HepG2 (cell line): Measurements from ENCODE around the gene ELMO2. TPM values are rescaled to one million over a fixed set of nuclear protein-coding genes. Genes with fewer than 3 reads are reported as not detected.

Experiments
- ATAC-seq: fragments of 200-7000 bp; cut with Tn5 transposase; 3 replicates; pipeline ENCODE4 v1.9.1; 2020; ENCODE audit warnings: mild to moderate bottlenecking, moderate library complexity
- BruUV-seq: library from RNA; stranded (reverse); fragments of 400-500 nt; replicated peaks from 2 replicates; lab custom pipeline; 2021; lab: Mats Ljungman, UMichigan
- CTCF ChIA-PET: fragments of 300-600 bp; formaldehyde crosslinking; extraction: SDS; loops from one replicate; lab custom pipeline; 2021; ENCODE audit warnings: low total read pairs, inconsistent platforms, low intra/inter-chr PET ratio; lab: Yijun Ruan, JAX
- POLR2A ChIA-PET: fragments of 350-600 bp; sonication (Branson Sonifier 250); formaldehyde crosslinking; loops from one replicate; lab custom pipeline; 2020; ENCODE audit warnings: antibody characterized with exemption, inconsistent platforms; lab: Yijun Ruan, JAX
- DNase-seq: peaks from one replicate; pipeline ENCODE4 v3.0.0-alpha.2; 2015; ENCODE audit warnings: low spot score
- FAIRE-seq: peaks from 3 replicates; lab custom pipeline; 2011; peaks lifted over from hg19 to GRCh38; lab: Jason Lieb, UNC
- H2AFZ ChIP-seq: one replicate; pipeline ENCODE4 v1.6.1; 2011; ENCODE audit warnings: low read length, inconsistent platforms
- H3K27ac ChIP-seq: fragments of 300-600 bp; 3 replicates; pipeline ENCODE4 v1.8.0; 2011; ENCODE audit warnings: mixed run types, mild to moderate bottlenecking, mixed read lengths, low read length, inconsistent platforms; ENCODE audit not compliant: insufficient read depth; ENCODE audit errors: extremely low read length
- H3K27me3 ChIP-seq, 2 experiments: fragments of 200-600 bp in 1 of 2; 2 replicates in 1 of 2; 3 replicates in 1 of 2; pipeline versions ENCODE4 v1.6.0 to v1.8.0; 2011; ENCODE audit warnings: low read length in 2 of 2, mild to moderate bottlenecking in 2 of 2, moderate library complexity in 2 of 2, inconsistent platforms in 1 of 2; ENCODE audit not compliant: insufficient read depth in 2 of 2, control insufficient read depth in 1 of 2
- H3K36me3 ChIP-seq, 2 experiments: fragments of 200-600 bp in 1 of 2; replicated peaks in 1 of 2; 2 replicates in 1 of 2; 3 replicates in 1 of 2; pipeline versions ENCODE4 v1.5.1 to v1.8.0; 2011; ENCODE audit warnings: low read length in 2 of 2, inconsistent platforms in 1 of 2; ENCODE audit not compliant: insufficient read depth in 2 of 2, control insufficient read depth in 1 of 2
- H3K4me1 ChIP-seq: 2 replicates; pipeline ENCODE4 v1.5.1; 2012; ENCODE audit warnings: low read length, inconsistent platforms; ENCODE audit not compliant: insufficient read depth
- H3K4me2 ChIP-seq: 2 replicates; pipeline ENCODE4 v1.6.0; 2011; ENCODE audit warnings: low read depth, low read length, inconsistent platforms
- H3K4me3 ChIP-seq, 3 experiments: fragments of 200-600 bp in 1 of 3; sonication (generic), shearing (Covaris generic) in 1 of 3; replicated peaks in 1 of 3; 2 replicates each; pipeline ENCODE4 v1.5.1; 2011 to 2016; ENCODE audit warnings: low read length in 3 of 3, inconsistent platforms in 2 of 3, low read depth in 2 of 3, mild to moderate bottlenecking in 2 of 3, control low read depth in 1 of 3, mixed read lengths in 1 of 3; ENCODE audit not compliant: insufficient read depth in 1 of 3
- H3K79me2 ChIP-seq: one replicate; pipeline ENCODE4 v1.6.1; 2011; ENCODE audit warnings: low read length, inconsistent platforms; ENCODE audit not compliant: insufficient read depth
- H3K9ac ChIP-seq: 2 replicates; pipeline ENCODE4 v1.6.0; 2011; ENCODE audit warnings: mild to moderate bottlenecking, low read depth, low read length, inconsistent platforms; ENCODE audit not compliant: insufficient read depth
- H3K9me3 ChIP-seq: 2 replicates; pipeline ENCODE4 v1.5.1; 2012; ENCODE audit warnings: mild to moderate bottlenecking, low read length
- H4K20me1 ChIP-seq: 2 replicates; pipeline ENCODE4 v1.6.0; 2011; ENCODE audit warnings: inconsistent platforms, mild to moderate bottlenecking, low read length, moderate library complexity; ENCODE audit not compliant: insufficient read depth
- ARNTL ChIP-seq: sonication (generic); formaldehyde crosslinking; IDR thresholded peaks from 2 replicates; pipeline ENCODE4 v1.4.0; 2020; ENCODE audit warnings: mild to moderate bottlenecking, missing genetic modification reagents
- EP300 ChIP-seq, 3 experiments: sonication (generic) in 1 of 3; formaldehyde crosslinking in 1 of 3; IDR thresholded peaks; 2 replicates each; pipeline versions ENCODE4 v1.5.1 to v1.6.1; 2011 to 2020; ENCODE audit warnings: low read depth in 2 of 3, low read length in 2 of 3, borderline replicate concordance in 1 of 3, improper control_type of control experiment in 1 of 3, mild to moderate bottlenecking in 1 of 3, missing genetic modification reagents in 1 of 3, moderate library complexity in 1 of 3
- ESRRA ChIP-seq: sonication (generic); formaldehyde crosslinking; IDR thresholded peaks from 2 replicates; pipeline ENCODE4 v1.5.1; 2020; ENCODE audit warnings: mild to moderate bottlenecking, low read depth, missing genetic modification reagents
- FIP1L1 ChIP-seq: fragments of 200-400 bp; formaldehyde crosslinking; IDR thresholded peaks from 2 replicates; pipeline ENCODE4 v1.6.1; 2018; ENCODE audit warnings: low read depth, mild to moderate bottlenecking, low read length, moderate library complexity, borderline replicate concordance; ENCODE audit not compliant: insufficient read depth
- KLF11 ChIP-seq: IDR thresholded peaks from 2 replicates; pipeline ENCODE4 v1.6.1; 2016; ENCODE audit warnings: missing compliant biosample characterization
- ZNF30 ChIP-seq: sonication (generic); formaldehyde crosslinking; IDR thresholded peaks from 2 replicates; pipeline ENCODE4 v1.5.0; 2020; ENCODE audit warnings: mild to moderate bottlenecking, missing genetic modification reagents
- ZNF543 ChIP-seq: sonication (generic); formaldehyde crosslinking; IDR thresholded peaks from 2 replicates; pipeline ENCODE4 v1.4.0; 2020; ENCODE audit warnings: mild to moderate bottlenecking, missing genetic modification reagents
- ZNF563 ChIP-seq: sonication (generic); formaldehyde crosslinking; IDR thresholded peaks from 2 replicates; pipeline ENCODE4 v1.8.0; 2022; ENCODE audit warnings: mild to moderate bottlenecking, moderate library complexity, missing genetic modification reagents
- ZNF670 ChIP-seq: sonication (generic); formaldehyde crosslinking; IDR thresholded peaks from 2 replicates; pipeline ENCODE4 v1.8.0; 2022; ENCODE audit warnings: mild to moderate bottlenecking, missing genetic modification reagents, borderline replicate concordance
- ZNF720 ChIP-seq: sonication (generic); formaldehyde crosslinking; IDR thresholded peaks from 2 replicates; pipeline ENCODE4 v1.4.0; 2020; ENCODE audit warnings: missing genetic modification reagents
- ZNF777 ChIP-seq: sonication (generic); formaldehyde crosslinking; IDR thresholded peaks from 2 replicates; pipeline ENCODE4 v1.4.0; 2020; ENCODE audit warnings: missing genetic modification reagents
- WGBS: methylation state at CpG from one replicate; pipeline ENCODE4 v1.1.6; 2017; ENCODE audit warnings: low lambda C conversion rate; 5-methylcytosine and 5-hydroxymethylcytosine counted together
- in situ Hi-C: cut with HindIII; loops from 2 replicates; pipeline ENCODE4 v1.10.0; 2017; ENCODE audit warnings: low pct_unique_long_range_greater_than_20kb; ENCODE audit not compliant: extremely low pct_ligation_motif_present
- intact Hi-C: fragments of 100-400 bp; cut with micrococcal nuclease; formaldehyde crosslinking; loops from one replicate; pipeline ENCODE4 v1.10.0; 2022; ENCODE audit not compliant: unreplicated experiment
- polyA plus RNA-seq, 8 experiments: library from polyadenylated mRNA; depleted of rRNA in 3 of 8; stranded (reverse) in 7 of 8; unstranded in 1 of 8; fragments of >200 nt; fragmentation: Illumina TruSeq in 4 of 8; extraction: Trizol in 4 of 8; gene quantifications; 2 replicates each; pipeline versions ENCODE4 v1.2.1 to v1.2.3, GENCODE V29; 2011 to 2016; ENCODE audit warnings: low read depth in 4 of 8, missing spikeins in 1 of 8, mixed read lengths in 1 of 8; ENCODE audit not compliant: insufficient read depth in 1 of 8
- total RNA-seq, 5 experiments: library from RNA; depleted of rRNA; stranded (reverse); fragments of >200 nt; fragmentation: Illumina TruSeq; extraction: Trizol; gene quantifications; 2 replicates each; pipeline ENCODE4 v1.2.3, GENCODE V29; 2016; ENCODE audit warnings: low read depth in 1 of 5
- TF ChIP-seq, protein P1 (sequence below): sonication (generic); formaldehyde crosslinking; IDR thresholded peaks from 2 replicates; pipeline ENCODE4 v1.4.0; 2020; ENCODE audit warnings: missing genetic modification reagents
- TF ChIP-seq, protein P2 (sequence below): sonication (generic); formaldehyde crosslinking; IDR thresholded peaks from 2 replicates; pipeline ENCODE4 v1.8.1; 2023; ENCODE audit warnings: mild to moderate bottlenecking, moderate library complexity, missing genetic modification reagents
- TF ChIP-seq, protein P3 (sequence below): sonication (generic); formaldehyde crosslinking; IDR thresholded peaks from 2 replicates; pipeline ENCODE4 v1.4.0; 2020; ENCODE audit warnings: missing genetic modification reagents
- TF ChIP-seq, protein P4 (sequence below): sonication (generic); formaldehyde crosslinking; IDR thresholded peaks from 2 replicates; pipeline ENCODE4 v1.4.0; 2020; ENCODE audit warnings: mild to moderate bottlenecking, missing genetic modification reagents

ELMO2 gene
- total and polyA plus RNA-seq, 2 of the 13 experiments (the other 11 are each of a cell fraction or from before 2014, with no cell fraction given), result 30.6 to 35.7 TPM

DNA sequence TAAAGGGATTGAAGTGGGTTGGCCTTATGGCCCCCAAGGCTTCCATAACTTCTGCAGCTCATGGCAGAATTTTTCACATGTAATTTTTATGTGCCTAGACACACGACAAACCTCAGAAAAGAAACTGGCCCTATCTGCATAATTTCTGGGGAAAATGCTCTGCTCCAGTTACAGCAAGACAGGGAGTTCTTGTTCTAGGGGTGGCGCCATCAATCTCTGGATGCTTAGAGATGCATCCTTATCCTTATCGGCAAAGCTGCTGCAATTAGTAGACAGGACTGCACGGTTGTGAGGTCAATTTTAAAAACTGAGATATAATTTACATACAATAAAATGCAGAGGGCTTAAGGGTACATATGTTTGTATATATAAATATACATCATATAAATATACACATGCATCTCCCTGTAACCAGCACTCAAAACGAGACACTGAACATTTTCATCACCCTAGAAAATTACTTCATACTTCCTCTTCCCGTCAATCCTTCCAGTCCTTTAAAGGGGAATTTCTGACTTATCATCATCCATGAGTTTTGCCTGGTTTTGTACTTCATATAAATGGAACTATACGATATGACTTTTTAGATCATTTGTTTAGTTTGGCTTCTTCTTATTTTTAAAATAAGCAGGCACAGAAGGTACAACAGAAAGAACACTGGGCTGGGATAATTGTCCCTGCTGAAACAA is 10.2 kb downstream of the ELMO2 start:
- H3K4me2 ChIP-seq, result no peak overlapping the region
- peaks cover 23 to 64% of the 10 kb centered on the region in 2 experiments for H3K36me3 ChIP-seq
- H3K9ac ChIP-seq, result no peak overlapping the region
- no peak overlapping the region for H2AFZ ChIP-seq
- H4K20me1 ChIP-seq, result peaks cover 6% of the 10 kb centered on the region
- no peak for DNase-seq
- ChIA-PET CTCF (no interaction called here), POLR2A (no interaction called here)
- intact Hi-C loops (no loop called here), in situ Hi-C loops (no loop called here)
- FAIRE-seq, result no peak
- ATAC-seq, result no peak
- BruUV-seq, result no TSS peak
- H3K27ac ChIP-seq, result no peak overlapping the region
- H3K4me1 ChIP-seq, result peaks cover 14% of the 10 kb centered on the region; the same call in 1 of the 2 replicates
- WGBS, result 96% methylated on average over 7 of the region's 7 CpGs
- no peaks in the 10 kb centered on the region for H3K27me3 ChIP-seq
- H3K79me2 ChIP-seq, result peaks cover 26% of the 10 kb centered on the region
- H3K9me3 ChIP-seq, result no peaks in the 10 kb centered on the region
- no peak overlapping the region for H3K4me3 ChIP-seq
- TF ChIP-seq KLF11 (CRISPR knock-in tag) (no peak), ZNF543 (CRISPR knock-in tag) (no peak), ZNF777 (CRISPR knock-in tag) (no peak), ESRRA (CRISPR knock-in tag) (no peak), ZNF30 (CRISPR knock-in tag) (no peak), EP300 (IDR thresholded peaks at IDR 0.05; ENCODE audit: low read depth in 2 of 2, low read length in 2 of 2) (no peak), EP300 (CRISPR knock-in tag; IDR thresholded peaks at IDR 0.05; ENCODE audit: borderline replicate concordance) (no peak), ARNTL (CRISPR knock-in tag) (no peak), ZNF670 (CRISPR knock-in tag) (no peak), ZNF720 (CRISPR knock-in tag) (no peak), FIP1L1 (no peak), ZNF563 (CRISPR knock-in tag) (no peak)
- TF ChIP-seq, protein P1, sequence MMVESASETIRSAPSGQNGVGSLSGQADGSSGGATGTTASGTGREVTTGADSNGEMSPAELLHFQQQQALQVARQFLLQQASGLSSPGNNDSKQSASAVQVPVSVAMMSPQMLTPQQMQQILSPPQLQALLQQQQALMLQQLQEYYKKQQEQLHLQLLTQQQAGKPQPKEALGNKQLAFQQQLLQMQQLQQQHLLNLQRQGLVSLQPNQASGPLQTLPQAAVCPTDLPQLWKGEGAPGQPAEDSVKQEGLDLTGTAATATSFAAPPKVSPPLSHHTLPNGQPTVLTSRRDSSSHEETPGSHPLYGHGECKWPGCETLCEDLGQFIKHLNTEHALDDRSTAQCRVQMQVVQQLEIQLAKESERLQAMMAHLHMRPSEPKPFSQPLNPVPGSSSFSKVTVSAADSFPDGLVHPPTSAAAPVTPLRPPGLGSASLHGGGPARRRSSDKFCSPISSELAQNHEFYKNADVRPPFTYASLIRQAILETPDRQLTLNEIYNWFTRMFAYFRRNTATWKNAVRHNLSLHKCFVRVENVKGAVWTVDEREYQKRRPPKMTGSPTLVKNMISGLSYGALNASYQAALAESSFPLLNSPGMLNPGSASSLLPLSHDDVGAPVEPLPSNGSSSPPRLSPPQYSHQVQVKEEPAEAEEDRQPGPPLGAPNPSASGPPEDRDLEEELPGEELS (CRISPR knock-in tag), result no peak
- TF ChIP-seq, protein P2, sequence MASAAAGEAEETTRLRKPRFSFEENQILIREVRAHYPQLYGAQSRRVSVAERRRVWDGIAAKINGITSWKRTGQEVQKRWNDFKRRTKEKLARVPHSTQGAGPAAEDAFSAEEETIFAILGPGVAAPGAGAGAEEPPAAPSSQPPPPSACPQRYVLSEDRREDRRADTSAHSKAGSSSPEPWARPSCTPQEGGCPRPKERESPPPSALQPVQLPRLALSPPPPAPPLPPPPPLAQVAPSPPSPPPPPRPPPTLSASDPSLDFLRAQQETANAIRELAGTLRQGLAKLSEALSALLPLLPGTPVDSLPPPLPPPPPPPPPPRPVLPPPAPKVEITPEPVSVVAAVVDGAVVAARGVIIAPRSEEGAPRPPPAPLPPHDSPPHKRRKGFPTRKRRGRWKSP (CRISPR knock-in tag), result no peak
- TF ChIP-seq, protein P3, sequence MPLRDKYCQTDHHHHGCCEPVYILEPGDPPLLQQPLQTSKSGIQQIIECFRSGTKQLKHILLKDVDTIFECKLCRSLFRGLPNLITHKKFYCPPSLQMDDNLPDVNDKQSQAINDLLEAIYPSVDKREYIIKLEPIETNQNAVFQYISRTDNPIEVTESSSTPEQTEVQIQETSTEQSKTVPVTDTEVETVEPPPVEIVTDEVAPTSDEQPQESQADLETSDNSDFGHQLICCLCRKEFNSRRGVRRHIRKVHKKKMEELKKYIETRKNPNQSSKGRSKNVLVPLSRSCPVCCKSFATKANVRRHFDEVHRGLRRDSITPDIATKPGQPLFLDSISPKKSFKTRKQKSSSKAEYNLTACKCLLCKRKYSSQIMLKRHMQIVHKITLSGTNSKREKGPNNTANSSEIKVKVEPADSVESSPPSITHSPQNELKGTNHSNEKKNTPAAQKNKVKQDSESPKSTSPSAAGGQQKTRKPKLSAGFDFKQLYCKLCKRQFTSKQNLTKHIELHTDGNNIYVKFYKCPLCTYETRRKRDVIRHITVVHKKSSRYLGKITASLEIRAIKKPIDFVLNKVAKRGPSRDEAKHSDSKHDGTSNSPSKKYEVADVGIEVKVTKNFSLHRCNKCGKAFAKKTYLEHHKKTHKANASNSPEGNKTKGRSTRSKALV, result no peak
- TF ChIP-seq, protein P4, sequence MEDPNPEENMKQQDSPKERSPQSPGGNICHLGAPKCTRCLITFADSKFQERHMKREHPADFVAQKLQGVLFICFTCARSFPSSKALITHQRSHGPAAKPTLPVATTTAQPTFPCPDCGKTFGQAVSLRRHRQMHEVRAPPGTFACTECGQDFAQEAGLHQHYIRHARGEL (CRISPR knock-in tag), result no peak
